ENCODE data around the gene RPH3AL.
"Not testable (repeated sequence)": the region's sequence is repeated elsewhere in the genome, so short reads cannot be mapped to it uniquely, and the experiment has no call there.

RPH3AL gene

GRCh38 chr17:320139-320538 lies 32.5 kb downstream of the RPH3AL start:
- DNase-seq (ENCODE audit: low read depth), result no peak

GRCh38 chr17:319266-319665 lies 33.3 kb downstream of the RPH3AL start:
- no peak for DNase-seq (ENCODE audit: low read depth)

GRCh38 chr17:317070-317469 lies 35.5 kb downstream of the RPH3AL start:
- DNase-seq (ENCODE audit: low read depth), result not testable (repeated sequence)

DNA sequence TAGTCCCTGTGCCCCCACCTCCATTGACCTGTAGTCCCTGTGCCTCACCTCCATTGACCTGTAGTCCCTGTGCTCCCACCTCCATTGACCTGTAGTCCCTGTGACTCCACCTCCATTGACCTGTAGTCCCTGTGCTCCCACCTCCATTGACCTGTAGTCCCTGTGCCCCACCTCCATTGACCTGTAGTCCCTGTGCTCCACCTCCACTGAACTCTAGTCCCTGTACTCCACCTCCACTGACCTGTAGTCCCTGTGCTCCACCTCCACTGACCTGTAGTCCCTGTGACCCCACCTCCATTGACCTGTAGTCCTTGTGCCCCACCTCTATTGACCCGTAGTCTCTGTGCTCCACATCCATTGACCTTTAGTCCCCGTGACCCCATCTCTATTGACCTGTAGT lies 37.2 kb downstream of the RPH3AL start:
- not testable (repeated sequence) for DNase-seq (ENCODE audit: low read depth)

- not testable (repeated sequence) for DNase-seq (ENCODE audit: low read depth)
These were observed 38.0 kb downstream of the RPH3AL start for GRCh38 chr17:314614-314944.

DNA sequence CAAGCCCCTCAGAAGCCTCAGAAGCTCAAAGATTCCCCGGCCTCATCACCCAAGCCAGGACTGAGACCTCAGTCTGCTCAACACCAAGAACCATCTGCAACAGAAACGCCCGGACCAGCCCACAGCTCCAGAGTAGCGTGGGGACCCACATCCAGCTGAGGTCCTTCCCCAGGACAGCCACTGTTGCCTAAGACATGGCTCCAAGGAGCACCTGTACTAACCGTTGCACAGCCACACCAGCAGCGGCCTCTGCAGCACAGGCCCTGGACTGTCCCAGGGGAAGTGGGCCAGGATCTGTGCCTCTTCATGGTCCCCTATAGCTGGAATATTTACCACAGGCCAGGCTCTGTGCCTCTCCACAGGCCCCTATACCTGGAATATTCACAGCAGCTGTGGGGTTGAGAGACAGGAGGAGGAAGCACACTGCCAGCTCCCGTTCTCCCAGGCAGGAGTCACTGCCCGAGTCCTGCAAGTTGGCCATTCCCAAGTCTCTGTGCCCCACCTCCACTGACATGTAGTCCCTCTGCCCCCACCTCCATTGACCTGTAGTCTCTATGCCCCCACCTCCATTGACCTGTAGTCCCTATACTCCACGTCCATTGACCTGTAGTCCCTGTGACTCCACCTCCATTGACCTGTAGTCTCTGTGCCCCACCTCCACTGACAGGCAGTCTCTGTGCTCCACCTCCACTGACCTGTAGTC lies 38.5 kb downstream of the RPH3AL start:
- DNase-seq (ENCODE audit: low read depth), result no peak

DNA sequence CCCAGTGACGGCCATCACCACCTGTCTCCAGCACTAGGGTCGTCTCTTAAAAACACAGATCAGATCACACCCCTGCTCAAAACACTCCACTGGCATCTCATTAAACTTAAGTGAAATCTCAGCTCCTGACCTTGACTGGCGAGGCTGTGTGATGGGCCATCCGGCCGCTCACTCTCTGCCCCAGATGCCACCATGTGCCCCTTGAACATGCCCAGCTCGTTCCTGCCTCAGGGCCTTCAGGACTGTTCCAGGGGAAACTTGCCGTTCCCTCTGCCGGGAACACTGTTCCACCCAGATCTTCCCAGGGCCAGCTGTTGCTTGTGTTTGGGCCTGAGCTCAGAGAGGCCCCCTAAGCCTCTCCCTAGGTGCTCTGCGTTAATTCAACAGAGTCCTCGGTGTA lies 39.4 kb downstream of the RPH3AL start:
- no peak for DNase-seq (ENCODE audit: low read depth)

GRCh38 chr17:312476-313148 lies 40.0 kb downstream of the RPH3AL start:
- no peak for DNase-seq (ENCODE audit: low read depth)

DNA sequence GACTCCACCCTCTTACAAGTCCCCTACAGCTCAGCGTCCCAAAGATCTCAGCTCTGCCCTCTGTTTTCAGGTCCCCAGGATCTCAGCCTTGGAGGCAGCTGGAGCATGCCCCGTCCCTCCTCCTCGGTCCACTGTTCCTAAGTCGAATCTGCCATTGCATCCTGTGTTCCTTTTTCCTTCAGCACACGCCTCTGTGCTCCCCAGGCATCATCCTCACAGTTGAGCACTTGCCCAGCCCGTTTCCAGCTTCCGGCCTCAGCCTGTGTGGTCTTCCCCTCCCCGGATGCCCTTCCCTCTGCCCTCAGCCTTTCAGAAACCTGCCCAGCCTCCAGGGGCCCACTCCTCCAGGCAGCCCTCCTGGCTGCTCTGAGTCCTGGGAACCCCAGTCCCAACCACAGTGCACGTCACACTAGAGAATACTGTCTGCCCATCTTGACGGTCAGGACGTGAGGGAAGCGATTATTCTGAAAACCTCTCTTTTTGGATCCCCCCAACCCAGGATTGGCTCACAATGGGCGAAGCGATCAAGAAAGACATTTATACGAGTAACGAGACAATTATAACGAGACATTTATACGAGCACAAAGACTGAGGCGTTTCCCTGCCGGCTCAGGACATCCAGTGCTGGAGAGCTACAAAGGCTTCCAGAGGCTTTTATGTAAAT lies 41.4 kb downstream of the RPH3AL start:
- DNase-seq (ENCODE audit: low read depth), result no peak

DNA sequence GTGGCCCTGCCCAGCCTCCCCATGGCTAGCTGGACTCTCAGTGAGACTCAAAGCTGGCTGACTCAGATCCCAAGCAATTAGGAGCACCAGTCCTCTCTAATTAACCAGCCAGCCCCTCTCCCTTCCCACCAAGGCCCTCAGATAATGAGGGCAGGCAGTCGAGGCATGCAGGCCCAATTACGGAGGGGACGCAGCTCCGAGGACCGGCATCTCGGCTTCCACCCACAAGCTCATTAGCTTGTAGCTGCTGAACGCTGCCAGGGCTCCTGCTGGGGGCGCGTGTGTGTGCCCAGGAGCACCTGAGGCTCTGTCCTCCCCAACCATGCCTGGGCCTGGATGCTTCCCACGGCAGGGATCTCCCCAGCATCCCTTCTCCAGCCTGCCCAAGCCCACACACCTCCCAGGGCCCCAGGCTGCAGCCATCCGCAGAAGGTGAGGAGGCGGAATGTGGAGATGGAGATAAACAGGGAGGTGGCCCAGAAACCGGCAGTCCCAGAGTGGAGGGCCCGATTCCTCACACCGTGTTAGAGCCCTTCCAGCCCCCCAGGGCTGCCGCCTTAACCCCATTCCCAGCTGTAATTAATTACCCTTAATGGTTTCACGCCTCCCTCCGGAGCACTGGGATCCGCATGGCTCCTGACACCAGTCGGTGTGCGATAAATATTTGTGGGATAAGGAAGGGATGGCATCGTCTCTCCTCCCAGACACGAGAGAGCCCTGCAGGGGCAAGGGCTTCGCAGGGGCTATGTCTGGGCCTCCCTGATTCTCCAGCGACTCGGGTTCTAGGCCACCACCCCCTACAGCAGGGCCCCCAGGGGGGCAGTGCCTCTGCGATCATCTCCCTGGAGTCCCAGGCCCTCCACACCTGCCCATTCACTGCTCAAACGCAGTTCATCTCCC lies 42.2 kb downstream of the RPH3AL start:
- DNase-seq (ENCODE audit: low read depth), result no peak

- DNase-seq (ENCODE audit: low read depth), result no peak
These were observed 43.2 kb downstream of the RPH3AL start for GRCh38 chr17:309361-309888.

- DNase-seq (ENCODE audit: low read depth), result no peak
These were observed 44.7 kb downstream of the RPH3AL start for GRCh38 chr17:307741-308507.

- no peak for DNase-seq (ENCODE audit: low read depth)
These were observed 45.3 kb downstream of the RPH3AL start for GRCh38 chr17:307295-307691.

- DNase-seq (ENCODE audit: low read depth), result no peak
These were observed 45.9 kb downstream of the RPH3AL start for GRCh38 chr17:306536-307294.

DNA sequence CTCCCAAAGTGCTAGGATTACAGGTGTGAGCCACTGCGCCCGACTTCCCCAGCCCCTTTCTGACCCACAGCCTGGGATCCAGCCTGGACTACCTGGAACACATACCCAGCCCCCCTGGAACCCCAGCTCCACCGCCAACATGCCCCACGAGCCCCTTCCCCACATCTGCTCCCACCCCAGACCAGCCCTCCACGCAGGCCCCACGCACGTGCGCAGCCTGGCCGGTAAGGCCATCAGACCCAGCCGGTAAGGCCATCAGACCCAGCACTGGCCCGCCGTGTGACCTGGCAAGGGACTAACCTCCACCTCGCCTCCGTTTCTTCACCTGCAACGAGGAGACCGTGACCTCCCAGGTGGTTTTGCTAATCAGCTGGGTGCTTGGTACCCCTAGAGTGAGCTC lies 46.5 kb downstream of the RPH3AL start:
- no peak for DNase-seq (ENCODE audit: low read depth)

DNA sequence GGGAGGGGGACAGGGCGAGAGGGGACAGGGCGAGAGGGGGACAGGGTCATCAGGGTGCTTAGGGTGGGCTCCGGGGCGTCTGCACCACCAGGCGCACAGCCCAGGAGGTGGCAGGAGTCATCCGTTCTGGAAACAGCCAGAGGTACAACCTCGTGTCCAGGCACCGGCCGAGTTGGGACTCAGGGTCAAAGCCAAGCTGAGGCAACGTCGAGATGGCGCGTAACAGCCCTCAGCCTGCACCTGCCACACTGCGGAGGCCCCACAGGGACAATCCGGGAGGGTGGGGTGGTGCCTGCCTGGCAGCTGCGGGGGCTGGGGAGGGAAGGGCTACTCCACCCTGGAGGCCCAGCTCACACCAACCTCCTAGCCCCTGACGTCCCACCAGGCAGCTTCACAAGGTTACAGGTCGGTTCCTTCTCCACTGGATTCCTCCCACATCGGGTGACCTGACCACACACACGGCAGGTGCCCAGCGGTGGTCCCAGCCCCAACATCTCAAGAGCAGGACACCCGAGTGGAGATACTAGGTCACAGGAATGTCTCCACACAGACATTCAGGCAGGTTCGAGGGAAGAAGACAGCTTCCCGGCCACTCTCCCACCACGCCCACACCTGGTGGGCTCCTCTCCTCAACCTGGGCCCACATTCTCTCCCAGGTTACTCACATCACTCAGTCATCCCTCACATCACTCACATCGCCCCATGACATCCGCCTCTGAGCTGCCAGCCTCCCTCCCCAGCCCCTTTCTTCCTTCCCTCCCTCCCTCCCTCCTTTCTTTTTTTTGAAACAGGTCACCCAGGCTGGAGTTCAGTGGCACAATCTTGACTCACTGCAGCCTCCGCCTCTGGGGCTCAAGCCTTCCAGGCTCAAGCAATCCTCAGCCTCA lies 47.3 kb downstream of the RPH3AL start:
- DNase-seq (ENCODE audit: low read depth), result no peak

DNA sequence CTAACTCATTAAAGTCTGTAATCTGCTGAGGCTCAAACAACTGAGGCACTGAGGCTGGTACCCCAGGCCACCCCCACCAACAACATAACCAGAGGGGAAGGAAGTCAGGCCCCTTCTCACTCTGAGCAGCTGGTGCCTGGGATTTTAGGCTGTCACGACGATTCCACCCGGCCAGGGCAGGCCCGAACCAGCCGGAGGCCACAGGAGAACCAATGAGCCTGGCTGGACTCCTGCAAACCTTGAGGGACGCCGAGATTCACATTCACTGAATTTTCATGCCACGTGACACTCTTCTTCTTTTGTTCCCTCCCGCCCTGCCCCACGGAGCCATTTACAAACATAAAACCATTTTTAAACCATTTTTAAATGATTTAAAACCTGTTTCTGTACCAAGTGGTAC lies 48.1 kb downstream of the RPH3AL start:
- DNase-seq (ENCODE audit: low read depth), result no peak

DNA sequence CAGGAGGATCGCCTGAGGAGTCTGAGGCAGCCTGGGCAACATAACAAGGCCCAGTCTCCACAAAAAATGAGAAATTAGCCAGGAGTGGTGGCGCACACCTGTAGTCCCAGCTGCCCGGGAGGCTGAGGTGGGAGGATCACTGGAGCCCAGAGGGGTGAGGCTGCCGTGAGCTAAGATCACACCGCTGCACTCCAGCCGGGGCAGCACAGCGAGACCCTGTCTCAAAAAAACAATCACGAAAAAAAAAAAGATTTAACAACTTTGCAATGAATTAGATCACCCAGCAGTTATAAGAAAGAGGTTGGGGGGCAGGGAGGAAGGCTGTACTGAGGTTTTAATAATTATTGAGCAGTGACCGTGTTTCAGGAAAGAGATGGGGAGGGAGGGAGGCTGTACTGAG lies 49.4 kb downstream of the RPH3AL start:
- no peak for DNase-seq (ENCODE audit: low read depth)

DNA sequence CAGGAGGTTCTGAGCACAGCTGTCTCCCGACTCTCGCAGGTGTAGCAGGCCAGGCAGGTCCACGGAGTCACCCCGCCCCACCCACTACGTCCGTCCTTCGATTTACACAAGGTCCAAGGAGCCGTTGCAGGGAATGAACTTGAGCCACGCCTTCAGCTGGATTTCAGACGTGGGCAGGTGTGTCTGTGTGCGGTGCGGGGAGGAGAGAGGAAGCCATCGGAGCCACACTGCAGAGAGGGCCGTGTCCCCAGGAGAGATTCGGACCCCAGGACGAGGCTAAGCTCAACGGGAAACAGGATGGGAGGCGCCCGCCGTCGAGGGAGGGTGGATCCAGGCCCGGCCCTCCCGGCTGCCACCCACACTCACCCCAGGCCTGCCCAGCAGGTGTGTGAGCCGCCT lies 50.3 kb downstream of the RPH3AL start:
- DNase-seq (ENCODE audit: low read depth), result no peak
